Esophagus muscularis mucosa (tissue), 4 donors: Measurements from ENCODE around the gene IL2RG. TPM values are rescaled to one million over a fixed set of nuclear protein-coding genes. Genes with fewer than 3 reads are reported as not detected.

ENCODE experiments used
- DNase-seq: peaks from one replicate; pipeline ENCODE4 v3.0.0-alpha.2; 2017; ENCODE audit errors: extremely low spot score
- H3K27ac ChIP-seq, 4 donors: fragments of 200-600 bp; sonication (generic); replicated peaks in 1 of 4; 1 replicate in 3 of 4; 2 replicates in 1 of 4; pipeline ENCODE4 v1.5.1; 2016 to 2019; ENCODE audit warnings: mild to moderate bottlenecking in 1 of 4
- H3K27me3 ChIP-seq, 4 donors: fragments of 200-600 bp; sonication (generic); one replicate each; pipeline versions ENCODE4 v1.5.1 to v1.6.0; 2016 to 2019
- H3K36me3 ChIP-seq, 4 donors: fragments of 200-600 bp; sonication (generic); one replicate each; pipeline ENCODE4 v1.5.1; 2016 to 2019
- H3K4me1 ChIP-seq, 4 donors: fragments of 200-600 bp; sonication (generic); one replicate each; pipeline ENCODE4 v1.5.1; 2016 to 2019
- H3K4me3 ChIP-seq, 4 donors: fragments of 200-600 bp; sonication (generic); 1 replicate in 2 of 4; 2 replicates in 2 of 4; pipeline ENCODE4 v1.5.1; 2016 to 2019; ENCODE audit warnings: mild to moderate bottlenecking in 4 of 4, moderate library complexity in 1 of 4
- H3K9me3 ChIP-seq, 4 donors: fragments of 200-600 bp; sonication (generic); 1 replicate in 3 of 4; 2 replicates in 1 of 4; pipeline ENCODE4 v1.5.1; 2016 to 2019
- CTCF ChIP-seq, 3 experiments: fragments of 200-600 bp in 2 of 3; fragments of 450-650 bp in 1 of 3; sonication (generic) in 2 of 3; IDR thresholded peaks; one replicate each; pipeline ENCODE4 v1.5.1; 2017 to 2019; ENCODE audit warnings: antibody characterized with exemption in 3 of 3, mild to moderate bottlenecking in 2 of 3, moderate library complexity in 1 of 3
- EP300 ChIP-seq: sonication (generic); formaldehyde crosslinking; IDR thresholded peaks from one replicate; pipeline ENCODE4 v1.6.1; 2017; ENCODE audit warnings: antibody characterized with exemption
- POLR2A ChIP-seq: fragments of 450-650 bp; IDR thresholded peaks from one replicate; pipeline ENCODE4 v1.6.1; 2017; ENCODE audit warnings: antibody characterized with exemption, moderate library complexity, mild to moderate bottlenecking, low read depth
- POLR2AphosphoS5 ChIP-seq, 2 donors: sonication (generic); formaldehyde crosslinking; IDR thresholded peaks; one replicate each; pipeline ENCODE4 v1.6.1; 2017; ENCODE audit warnings: antibody characterized with exemption in 2 of 2
- WGBS: methylation state at CpG from one replicate; pipeline ENCODE4 v1.1.5; 2018; 5-methylcytosine and 5-hydroxymethylcytosine counted together
- intact Hi-C: fragments of 100-400 bp; cut with DNase I; formaldehyde crosslinking; loops from one replicate; pipeline ENCODE4 v1.15.1; 2023
- total RNA-seq, 4 donors: library from RNA; depleted of rRNA; stranded (reverse); fragments of >200 nt; gene quantifications; one replicate each; pipeline versions ENCODE4 v1.1.0 to v1.2.1, GENCODE V29; 2016

The IL2RG gene
- total RNA-seq, 4 donors from 2014 or later = 1.1 to 7.9 (median 4.3) TPM

- no peaks in the 10 kb centered on the region for H3K36me3 ChIP-seq
- TF ChIP-seq CTCF (IDR thresholded peaks at IDR 0.05) = no peak
- no peak for TF ChIP-seq POLR2AphosphoS5 (IDR thresholded peaks at IDR 0.05)
- TF ChIP-seq POLR2A = no peak
- no peak for TF ChIP-seq EP300
- H3K27me3 ChIP-seq = peaks cover 0 to 3% (median 0%) of the 10 kb centered on the region in 4 donors
- H3K9me3 ChIP-seq = no peaks in the 10 kb centered on the region
- H3K27ac ChIP-seq = no peak overlapping the region
- no peak for DNase-seq
- H3K4me3 ChIP-seq = no peak overlapping the region
- WGBS = 60% methylated on average over 4 of the region's 4 CpGs
- intact Hi-C loops = no loop called here
- peaks cover 0 to 4% (median 0%) of the 10 kb centered on the region in 4 donors for H3K4me1 ChIP-seq
Measured at GRCh38 chrX:71085900-71086299, 25.5 kb downstream of the IL2RG start.

- H3K27me3 ChIP-seq = peaks cover 0 to 3% (median 0%) of the 10 kb centered on the region in 4 donors
- no peak overlapping the region for H3K4me3 ChIP-seq
- 75% methylated on average over 4 of the region's 4 CpGs for whole genome bisulfite sequencing
- H3K4me1 ChIP-seq = peaks cover 0 to 4% (median 0%) of the 10 kb centered on the region in 4 donors
- H3K36me3 ChIP-seq = no peaks in the 10 kb centered on the region
- no peak overlapping the region for H3K27ac ChIP-seq
- H3K9me3 ChIP-seq = no peaks in the 10 kb centered on the region
- intact Hi-C loops = no loop called here
- TF ChIP-seq POLR2A (no peak), CTCF (IDR thresholded peaks at IDR 0.05) (no peak), EP300 (no peak), POLR2AphosphoS5 (IDR thresholded peaks at IDR 0.05) (no peak)
- no peak for DNase-seq
Measured at GRCh38 chrX:71082822-71083221, 28.6 kb downstream of the IL2RG start.

DNA sequence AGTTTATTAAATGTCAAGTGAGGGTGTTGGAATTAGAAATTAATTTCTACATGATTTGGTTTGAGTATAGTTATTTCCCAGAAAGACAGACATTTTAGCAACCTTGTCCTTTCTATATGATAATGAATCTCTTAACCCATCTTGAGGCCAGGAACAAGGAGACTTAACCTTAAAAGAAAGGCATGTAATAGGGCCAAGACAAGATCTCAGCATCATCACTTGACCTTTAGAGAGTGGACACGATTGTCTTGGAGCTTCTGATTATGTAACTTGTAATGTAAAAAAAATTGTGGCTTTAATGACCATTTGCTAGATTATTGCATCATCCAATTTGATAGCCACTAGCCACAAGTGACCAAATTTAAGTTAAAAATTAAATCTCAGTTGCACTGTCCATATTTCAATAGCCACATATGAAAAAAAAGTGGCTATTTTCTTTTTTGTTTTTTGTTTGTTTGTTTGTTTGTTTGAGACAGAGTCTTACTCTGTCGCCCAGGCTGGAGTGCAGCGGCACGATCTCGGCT lies 29.2 kb downstream of the IL2RG start:
- TF ChIP-seq CTCF (IDR thresholded peaks at IDR 0.05) (no peak), EP300 (no peak)
- WGBS = 82% methylated on average over 5 of the region's 5 CpGs
- Histone ChIP-seq H3K9me3 (no peaks in the 10 kb centered on the region), H3K36me3 (no peaks in the 10 kb centered on the region), H3K27ac (no peak overlapping the region), H3K4me1 (peaks cover 0 to 4% (median 0%) of the 10 kb centered on the region in 4 donors), H3K4me3 (no peak overlapping the region), H3K27me3 (peaks cover 0 to 3% (median 0%) of the 10 kb centered on the region in 4 donors)
- DNase-seq = no peak
- intact Hi-C loops = no loop called here

- no peak for DNase-seq
- WGBS = 37% methylated on average over 3 of the region's 3 CpGs
- Histone ChIP-seq H3K4me3 (no peak overlapping the region), H3K9me3 (no peaks in the 10 kb centered on the region), H3K27ac (no peak overlapping the region), H3K27me3 (peaks cover 0 to 3% (median 0%) of the 10 kb centered on the region in 4 donors), H3K36me3 (no peaks in the 10 kb centered on the region), H3K4me1 (peaks cover 0 to 4% (median 0%) of the 10 kb centered on the region in 4 donors)
- TF ChIP-seq EP300 (no peak), POLR2AphosphoS5 (IDR thresholded peaks at IDR 0.05) (no peak), POLR2A (no peak), CTCF (IDR thresholded peaks at IDR 0.05) (no peak)
- intact Hi-C loops = no loop called here
Measured at GRCh38 chrX:71081330-71082123, 29.9 kb downstream of the IL2RG start.
